HEK293T (cell line): ENCODE measurements around the gene KIAA1217.

ENCODE experiments used
- CTCF ChIA-PET: fragments of 350-600 bp; formaldehyde crosslinking; extraction: SDS; loops from one replicate; lab custom pipeline; 2021; ENCODE audit warnings: antibody characterized with exemption, inconsistent platforms; lab: Yijun Ruan, JAX
- POLR2A ChIA-PET: fragments of 350-600 bp; formaldehyde crosslinking; extraction: SDS; loops from one replicate; lab custom pipeline; 2020; ENCODE audit warnings: antibody characterized with exemption, inconsistent platforms; lab: Yijun Ruan, JAX
- DNase-seq: peaks from one replicate; pipeline ENCODE4 v3.0.0; 2012; ENCODE audit warnings: mixed read lengths; ENCODE audit errors: extremely low spot score
- ARNT ChIP-seq: fragments of 450-650 bp; IDR thresholded peaks from 2 replicates; pipeline ENCODE4 v1.6.1; 2017; ENCODE audit warnings: mild to moderate bottlenecking
- BHLHE40 ChIP-seq: fragments of 450-650 bp; IDR thresholded peaks from 2 replicates; pipeline ENCODE4 v1.6.1; 2016; ENCODE audit warnings: mild to moderate bottlenecking, moderate library complexity, borderline replicate concordance
- CTBP1 ChIP-seq: fragments of 450-650 bp; IDR thresholded peaks from 2 replicates; pipeline ENCODE4 v1.6.1; 2016; ENCODE audit warnings: borderline replicate concordance
- ELF4 ChIP-seq: fragments of 450-650 bp; IDR thresholded peaks from 2 replicates; pipeline ENCODE4 v1.6.1; 2017; ENCODE audit warnings: antibody characterized with exemption
- FOXA1 ChIP-seq: fragments of 450-650 bp; IDR thresholded peaks from 2 replicates; pipeline ENCODE4 v1.6.1; 2016; ENCODE audit warnings: mild to moderate bottlenecking
- FOXK2 ChIP-seq: fragments of 450-650 bp; IDR thresholded peaks from 2 replicates; pipeline ENCODE4 v1.6.1; 2016; ENCODE audit warnings: mild to moderate bottlenecking
- FOXM1 ChIP-seq: fragments of 450-650 bp; IDR thresholded peaks from 2 replicates; pipeline ENCODE4 v1.6.1; 2017; ENCODE audit warnings: mild to moderate bottlenecking, borderline replicate concordance
- HDGF ChIP-seq: fragments of 450-650 bp; IDR thresholded peaks from 2 replicates; pipeline ENCODE4 v1.6.1; 2017; ENCODE audit warnings: antibody characterized with exemption, borderline replicate concordance
- L3MBTL2 ChIP-seq: fragments of 450-650 bp; conservative IDR thresholded peaks from 2 replicates; pipeline ENCODE4 v1.6.1; 2016; ENCODE audit warnings: mild to moderate bottlenecking
- LEF1 ChIP-seq: fragments of 450-650 bp; IDR thresholded peaks from 2 replicates; pipeline ENCODE4 v1.6.1; 2017; ENCODE audit warnings: mild to moderate bottlenecking, borderline replicate concordance
- NFRKB ChIP-seq: fragments of 450-650 bp; IDR thresholded peaks from 2 replicates; pipeline ENCODE4 v1.6.1; 2016; ENCODE audit warnings: mild to moderate bottlenecking, moderate library complexity
- PKNOX1 ChIP-seq: fragments of 450-650 bp; IDR thresholded peaks from 2 replicates; pipeline ENCODE4 v1.6.1; 2016
- SP1 ChIP-seq: fragments of 450-650 bp; IDR thresholded peaks from 2 replicates; pipeline ENCODE4 v1.6.1; 2017
- SUZ12 ChIP-seq: fragments of 450-650 bp; IDR thresholded peaks from 2 replicates; pipeline ENCODE4 v1.6.1; 2016; ENCODE audit warnings: mild to moderate bottlenecking
- TARDBP ChIP-seq: fragments of 450-650 bp; IDR thresholded peaks from 2 replicates; pipeline ENCODE4 v1.6.1; 2016
- ZNF384 ChIP-seq: fragments of 450-650 bp; IDR thresholded peaks from 2 replicates; pipeline ENCODE4 v1.6.1; 2016

Gene KIAA1217

GRCh38 chr10:24446739-24447138 is 237.8 kb downstream of the KIAA1217 start:
- TF ChIP-seq CTBP1, result no peak
- ChIA-PET CTCF (no interaction called here), POLR2A (no interaction called here)
- DNase-seq, result no peak

GRCh38 chr10:24448351-24448999 is 239.5 kb downstream of the KIAA1217 start:
- TF ChIP-seq PKNOX1, result no peak
- TF ChIP-seq L3MBTL2, result no peak
- no peak for TF ChIP-seq FOXK2
- ChIA-PET CTCF (no interaction called here), POLR2A (no interaction called here)
- DNase-seq, result no peak

- TF ChIP-seq ZNF384 (0 out of 2 replicates have a peak, but pooled peaks have one; percentile 22), SP1 (no peak), SUZ12 (no peak), ARNT (no peak)
- DNase-seq, result no peak
- ChIA-PET POLR2A (no interaction called here), CTCF (no interaction called here)
Observed at GRCh38 chr10:24449321-24449740, 240.4 kb downstream of the KIAA1217 start.

- ChIA-PET POLR2A (no interaction called here), CTCF (no interaction called here)
- DNase-seq, result no peak
- TF ChIP-seq FOXM1 (no peak), PKNOX1 (peak; percentile 87), CTBP1 (no peak)
Observed at GRCh38 chr10:24449769-24450310, 240.9 kb downstream of the KIAA1217 start.

GRCh38 chr10:24451325-24451820 is 242.4 kb downstream of the KIAA1217 start:
- ChIA-PET POLR2A (no interaction called here), CTCF (no interaction called here)
- TF ChIP-seq TARDBP, result no peak
- no peak for TF ChIP-seq SUZ12
- TF ChIP-seq LEF1, result no peak
- no peak for TF ChIP-seq PKNOX1
- TF ChIP-seq L3MBTL2, result no peak
- no peak for TF ChIP-seq ZNF384
- no peak for DNase-seq

- DNase-seq, result no peak
- POLR2A ChIA-PET, result no interaction called here
- CTCF ChIA-PET, result interaction anchor here (0.7 kb wide), 1 partner anchor 537 kb away, joined by 3 read pairs; no protein-coding TSS in a partner anchor
- TF ChIP-seq PKNOX1, result no peak
Observed at GRCh38 chr10:24452030-24452429, 243.1 kb downstream of the KIAA1217 start.

- no peak for DNase-seq
- POLR2A ChIA-PET, result no interaction called here
- TF ChIP-seq FOXM1 (no peak), LEF1 (no peak), CTBP1 (no peak), ELF4 (no peak), FOXA1 (no peak), ARNT (no peak), HDGF (no peak), L3MBTL2 (no peak), PKNOX1 (no peak), FOXK2 (no peak), SP1 (no peak), BHLHE40 (no peak), ZNF384 (no peak), TARDBP (no peak), NFRKB (no peak), SUZ12 (no peak)
- CTCF ChIA-PET, result no interaction called here
Observed at GRCh38 chr10:24453404-24453830, 244.5 kb downstream of the KIAA1217 start.
